Esophagus (tissue), 2 donors: ENCODE results near the gene RNF115. TPM values are rescaled to one million over a fixed set of nuclear protein-coding genes. Genes with fewer than 3 reads are reported as not detected.

Source experiments
- H3K27ac ChIP-seq, 2 donors: one replicate each; pipeline ENCODE4 v1.5.1; 2013; ENCODE audit warnings: low read depth in 2 of 2, mild to moderate bottlenecking in 2 of 2, inconsistent platforms in 1 of 2, low read length in 1 of 2, moderate library complexity in 1 of 2
- H3K27me3 ChIP-seq, 2 donors: one replicate each; pipeline ENCODE4 v1.6.1; 2013; ENCODE audit warnings: low read length in 2 of 2, control low read depth in 1 of 2, mild to moderate bottlenecking in 1 of 2; ENCODE audit not compliant: insufficient read depth in 2 of 2, control insufficient read depth in 1 of 2
- H3K36me3 ChIP-seq, 2 donors: one replicate each; pipeline ENCODE4 v1.6.1; 2013; ENCODE audit warnings: low read length in 1 of 2; ENCODE audit not compliant: control insufficient read depth in 2 of 2, insufficient read depth in 2 of 2
- H3K4me1 ChIP-seq, 2 donors: one replicate each; pipeline ENCODE4 v1.6.1; 2013; ENCODE audit warnings: low read length in 1 of 2; ENCODE audit not compliant: control insufficient read depth in 2 of 2, insufficient read depth in 2 of 2
- H3K4me3 ChIP-seq, 2 donors: one replicate each; pipeline ENCODE4 v1.5.1; 2013; ENCODE audit warnings: low read length in 2 of 2, mild to moderate bottlenecking in 2 of 2, low read depth in 1 of 2, moderate library complexity in 1 of 2
- H3K9me3 ChIP-seq, 2 donors: one replicate each; pipeline ENCODE4 v1.6.1; 2013; ENCODE audit warnings: mild to moderate bottlenecking in 2 of 2, low read depth in 1 of 2, low read length in 1 of 2, moderate library complexity in 1 of 2; ENCODE audit not compliant: control insufficient read depth in 2 of 2, insufficient read depth in 1 of 2
- WGBS, 2 donors: extraction: QIAGEN DNeasy Blood & Tissue Kit; methylation state at CpG; one replicate each; pipeline ENCODE4 v1.1.7; 2013; 5-methylcytosine and 5-hydroxymethylcytosine counted together
- polyA plus RNA-seq, 2 donors: library from polyadenylated mRNA; stranded (reverse); fragments of 200-250 nt; gene quantifications; one replicate each; pipeline ENCODE4 v1.2.3, GENCODE V29; 2013
- donor health status: healthy with polysubstance abuse.
- donor health status: Bipolar disorder and iron deficiency.

Gene RNF115
- polyA plus RNA-seq, 2 donors: 3.4 to 4.8 TPM

- H3K27ac ChIP-seq: no peak within 1 kb of the TSS
- H3K36me3 ChIP-seq: no peaks in the 10 kb centered on the region
- peaks cover 0 to 2% of the 10 kb centered on the region in 2 donors for H3K4me1 ChIP-seq
- no peaks in the 10 kb centered on the region for H3K27me3 ChIP-seq
- WGBS, 2 donors: 68 to 80% methylated on average over 9 of the region's 9 CpGs
- H3K9me3 ChIP-seq: no peaks in the 10 kb centered on the region
- no peak within 1 kb of the TSS for H3K4me3 ChIP-seq
Measured at GRCh38 chr1:145707183-145707867, 116.6 kb downstream of the RNF115 start, which contains the start of gene PDZK1. TSS of gene PDZK1 (minus strand) at chr1:145707368. CDS start at chr1:145688021, 19,347 bp downstream.

GRCh38 chr1:145706086-145706664, 117.7 kb downstream of the RNF115 start:
- Histone ChIP-seq H3K9me3 (no peaks in the 10 kb centered on the region), H3K36me3 (no peaks in the 10 kb centered on the region), H3K27ac (no peak overlapping the region), H3K4me3 (no peak overlapping the region), H3K27me3 (no peaks in the 10 kb centered on the region), H3K4me1 (peaks cover 0 to 2% of the 10 kb centered on the region in 2 donors)
- 40 to 57% methylated on average over 2 of the region's 2 CpGs for WGBS, 2 donors

- Histone ChIP-seq H3K4me1 (peaks cover 0 to 2% of the 10 kb centered on the region in 2 donors), H3K9me3 (no peaks in the 10 kb centered on the region), H3K27ac (no peak overlapping the region), H3K27me3 (no peaks in the 10 kb centered on the region), H3K36me3 (no peaks in the 10 kb centered on the region), H3K4me3 (no peak overlapping the region)
- WGBS, 2 donors: 89% methylated on average over 7 of the region's 7 CpGs
Measured at GRCh38 chr1:145705622-145706021, 118.3 kb downstream of the RNF115 start.

- H3K4me1 ChIP-seq: peaks cover 0 to 2% of the 10 kb centered on the region in 2 donors
- H3K27me3 ChIP-seq: no peaks in the 10 kb centered on the region
- no peaks in the 10 kb centered on the region for H3K9me3 ChIP-seq
- no peak overlapping the region for H3K27ac ChIP-seq
- H3K36me3 ChIP-seq: no peaks in the 10 kb centered on the region
- H3K4me3 ChIP-seq: no peak overlapping the region
- WGBS, 2 donors: 87% methylated on average over 7 of the region's 7 CpGs
Measured at GRCh38 chr1:145702826-145703225, 121.1 kb downstream of the RNF115 start.

GRCh38 chr1:145702052-145702451, 121.8 kb downstream of the RNF115 start:
- no peaks in the 10 kb centered on the region for H3K36me3 ChIP-seq
- H3K27me3 ChIP-seq: no peaks in the 10 kb centered on the region
- no peak overlapping the region for H3K27ac ChIP-seq
- no peaks in the 10 kb centered on the region for H3K9me3 ChIP-seq
- 79 to 83% methylated on average over 2 of the region's 2 CpGs for WGBS, 2 donors
- peaks cover 0 to 2% of the 10 kb centered on the region in 2 donors for H3K4me1 ChIP-seq
- H3K4me3 ChIP-seq: no peak overlapping the region

- no peaks in the 10 kb centered on the region for H3K27me3 ChIP-seq
- peaks cover 0 to 2% of the 10 kb centered on the region in 2 donors for H3K4me1 ChIP-seq
- H3K36me3 ChIP-seq: no peaks in the 10 kb centered on the region
- no peak overlapping the region for H3K4me3 ChIP-seq
- H3K9me3 ChIP-seq: no peaks in the 10 kb centered on the region
- H3K27ac ChIP-seq: no peak overlapping the region
- 83 to 86% methylated on average over 2 of the region's 2 CpGs for WGBS, 2 donors
Measured at GRCh38 chr1:145701306-145701862, 122.5 kb downstream of the RNF115 start.

- Histone ChIP-seq H3K4me3 (no peak overlapping the region), H3K4me1 (peaks cover 0 to 2% of the 10 kb centered on the region in 2 donors), H3K27me3 (no peaks in the 10 kb centered on the region), H3K9me3 (no peaks in the 10 kb centered on the region), H3K36me3 (no peaks in the 10 kb centered on the region), H3K27ac (no peak overlapping the region)
- 87 to 92% methylated on average over 3 of the region's 3 CpGs for WGBS, 2 donors
Measured at GRCh38 chr1:145696630-145696960, 127.3 kb downstream of the RNF115 start.

GRCh38 chr1:145695821-145696629, 127.9 kb downstream of the RNF115 start:
- peaks cover 0 to 2% of the 10 kb centered on the region in 2 donors for H3K4me1 ChIP-seq
- H3K36me3 ChIP-seq: no peaks in the 10 kb centered on the region
- no peak overlapping the region for H3K27ac ChIP-seq
- 70 to 84% methylated on average over 5 of the region's 5 CpGs for WGBS, 2 donors
- H3K4me3 ChIP-seq: no peak overlapping the region
- no peaks in the 10 kb centered on the region for H3K27me3 ChIP-seq
- no peaks in the 10 kb centered on the region for H3K9me3 ChIP-seq

GRCh38 chr1:145692785-145693443, 131.0 kb downstream of the RNF115 start:
- H3K4me3 ChIP-seq: no peak overlapping the region
- no peak overlapping the region for H3K27ac ChIP-seq
- no peaks in the 10 kb centered on the region for H3K9me3 ChIP-seq
- WGBS, 2 donors: 87 to 89% methylated on average over 11 of the region's 11 CpGs
- H3K27me3 ChIP-seq: no peaks in the 10 kb centered on the region
- H3K36me3 ChIP-seq: no peaks in the 10 kb centered on the region
- peaks cover 0 to 4% of the 10 kb centered on the region in 2 donors for H3K4me1 ChIP-seq
